ENCODE data around the gene ANAPC7. TPM values are rescaled to one million over a fixed set of nuclear protein-coding genes. Genes with fewer than 3 reads are reported as not detected.
"Not testable (repeated sequence)": the region's sequence is repeated elsewhere in the genome, so short reads cannot be mapped to it uniquely, and the experiment has no call there.

The ANAPC7 gene
- total RNA-seq, 1 experiment from 2014 or later, result 91.8 TPM

- in situ Hi-C loops (cut with HindIII; ENCODE audit: low pct_unique_long_range_greater_than_20kb, low sequenced_read_pairs), result no loop called here
These were observed 20.8 kb downstream of the ANAPC7 start for GRCh38 chr12:110382683-110383082.

GRCh38 chr12:110379631-110380030 lies 23.9 kb downstream of the ANAPC7 start:
- DNase-seq (ENCODE audit: low read depth, low spot score), result no peak
- in situ Hi-C loops (cut with HindIII; ENCODE audit: low pct_unique_long_range_greater_than_20kb, low sequenced_read_pairs), result no loop called here

More at GRCh38 chr12:110382683-110383082, 20.8 kb downstream of the ANAPC7 start:
- DNase-seq (ENCODE audit: low read depth, low spot score), result no peak

- DNase-seq (ENCODE audit: low read depth, low spot score), result no peak
- in situ Hi-C loops (cut with HindIII; ENCODE audit: low pct_unique_long_range_greater_than_20kb, low sequenced_read_pairs), result no loop called here
These were observed 24.3 kb downstream of the ANAPC7 start for GRCh38 chr12:110379197-110379596.

- in situ Hi-C loops (cut with HindIII; ENCODE audit: low pct_unique_long_range_greater_than_20kb, low sequenced_read_pairs), result not testable (repeated sequence)
These were observed 25.2 kb downstream of the ANAPC7 start for GRCh38 chr12:110378131-110378790.

GRCh38 chr12:110373962-110374611 lies 29.4 kb downstream of the ANAPC7 start:
- in situ Hi-C loops (cut with HindIII; ENCODE audit: low pct_unique_long_range_greater_than_20kb, low sequenced_read_pairs), result no loop called here

More at GRCh38 chr12:110378131-110378790, 25.2 kb downstream of the ANAPC7 start:
- DNase-seq (ENCODE audit: low read depth, low spot score), result peak; percentile 84

GRCh38 chr12:110373425-110373824 lies 30.1 kb downstream of the ANAPC7 start:
- no peak for DNase-seq (ENCODE audit: low read depth, low spot score)
- in situ Hi-C loops (cut with HindIII; ENCODE audit: low pct_unique_long_range_greater_than_20kb, low sequenced_read_pairs), result no loop called here

More at GRCh38 chr12:110373962-110374611, 29.4 kb downstream of the ANAPC7 start:
- no peak for DNase-seq (ENCODE audit: low read depth, low spot score)

- no peak for DNase-seq (ENCODE audit: low read depth, low spot score)
- in situ Hi-C loops (cut with HindIII; ENCODE audit: low pct_unique_long_range_greater_than_20kb, low sequenced_read_pairs), result no loop called here
These were observed 30.5 kb downstream of the ANAPC7 start for GRCh38 chr12:110373025-110373424.

GRCh38 chr12:110372056-110372425 lies 31.5 kb downstream of the ANAPC7 start:
- in situ Hi-C loops (cut with HindIII; ENCODE audit: low pct_unique_long_range_greater_than_20kb, low sequenced_read_pairs), result no loop called here
- DNase-seq (ENCODE audit: low read depth, low spot score), result no peak

GRCh38 chr12:110371408-110372055 lies 32.0 kb downstream of the ANAPC7 start:
- DNase-seq (ENCODE audit: low read depth, low spot score), result no peak
- in situ Hi-C loops (cut with HindIII; ENCODE audit: low pct_unique_long_range_greater_than_20kb, low sequenced_read_pairs), result no loop called here

- DNase-seq (ENCODE audit: low read depth, low spot score), result no peak
- in situ Hi-C loops (cut with HindIII; ENCODE audit: low pct_unique_long_range_greater_than_20kb, low sequenced_read_pairs), result no loop called here
These were observed 32.7 kb downstream of the ANAPC7 start for GRCh38 chr12:110370732-110371231.

GRCh38 chr12:110369992-110370391 lies 33.5 kb downstream of the ANAPC7 start:
- no peak for DNase-seq (ENCODE audit: low read depth, low spot score)
- in situ Hi-C loops (cut with HindIII; ENCODE audit: low pct_unique_long_range_greater_than_20kb, low sequenced_read_pairs), result no loop called here

- DNase-seq (ENCODE audit: low read depth, low spot score), result no peak
- in situ Hi-C loops (cut with HindIII; ENCODE audit: low pct_unique_long_range_greater_than_20kb, low sequenced_read_pairs), result no loop called here
These were observed 36.2 kb downstream of the ANAPC7 start for GRCh38 chr12:110367181-110367864.

- in situ Hi-C loops (cut with HindIII; ENCODE audit: low pct_unique_long_range_greater_than_20kb, low sequenced_read_pairs), result no loop called here
These were observed 37.0 kb downstream of the ANAPC7 start for GRCh38 chr12:110366321-110367142.

GRCh38 chr12:110365489-110366320 lies 37.8 kb downstream of the ANAPC7 start:
- DNase-seq (ENCODE audit: low read depth, low spot score), result no peak
- in situ Hi-C loops (cut with HindIII; ENCODE audit: low pct_unique_long_range_greater_than_20kb, low sequenced_read_pairs), result no loop called here

More at GRCh38 chr12:110366321-110367142, 37.0 kb downstream of the ANAPC7 start:
- no peak for DNase-seq (ENCODE audit: low read depth, low spot score)

GRCh38 chr12:110361216-110361615 lies 42.3 kb downstream of the ANAPC7 start:
- in situ Hi-C loops (cut with HindIII; ENCODE audit: low pct_unique_long_range_greater_than_20kb, low sequenced_read_pairs), result no loop called here
- no peak for DNase-seq (ENCODE audit: low read depth, low spot score)

GRCh38 chr12:110358384-110359097 lies 45.0 kb downstream of the ANAPC7 start:
- in situ Hi-C loops (cut with HindIII; ENCODE audit: low pct_unique_long_range_greater_than_20kb, low sequenced_read_pairs), result not testable (repeated sequence)
- peak; percentile 42 for DNase-seq (ENCODE audit: low read depth, low spot score)

Measured in SK-MEL-5 (cell line).